Uterus (tissue), 2 donors: ENCODE measurements around the gene AMBP.

Experiments used
- POLR2A ChIP-seq, 2 donors: fragments of 450-650 bp; IDR thresholded peaks; one replicate each; pipeline ENCODE4 v1.6.1; 2016; ENCODE audit warnings: antibody characterized with exemption in 2 of 2, mild to moderate bottlenecking in 1 of 2, moderate library complexity in 1 of 2
- TF ChIP-seq, protein P1 (sequence below), 4 experiments: fragments of 200-600 bp in 2 of 4; fragments of 450-650 bp in 2 of 4; sonication (generic) in 2 of 4; IDR thresholded peaks; one replicate each; pipeline ENCODE4 v1.5.1; 2016 to 2019; ENCODE audit warnings: antibody characterized with exemption in 4 of 4, mild to moderate bottlenecking in 2 of 4, moderate library complexity in 1 of 4

- TF ChIP-seq, protein P1, sequence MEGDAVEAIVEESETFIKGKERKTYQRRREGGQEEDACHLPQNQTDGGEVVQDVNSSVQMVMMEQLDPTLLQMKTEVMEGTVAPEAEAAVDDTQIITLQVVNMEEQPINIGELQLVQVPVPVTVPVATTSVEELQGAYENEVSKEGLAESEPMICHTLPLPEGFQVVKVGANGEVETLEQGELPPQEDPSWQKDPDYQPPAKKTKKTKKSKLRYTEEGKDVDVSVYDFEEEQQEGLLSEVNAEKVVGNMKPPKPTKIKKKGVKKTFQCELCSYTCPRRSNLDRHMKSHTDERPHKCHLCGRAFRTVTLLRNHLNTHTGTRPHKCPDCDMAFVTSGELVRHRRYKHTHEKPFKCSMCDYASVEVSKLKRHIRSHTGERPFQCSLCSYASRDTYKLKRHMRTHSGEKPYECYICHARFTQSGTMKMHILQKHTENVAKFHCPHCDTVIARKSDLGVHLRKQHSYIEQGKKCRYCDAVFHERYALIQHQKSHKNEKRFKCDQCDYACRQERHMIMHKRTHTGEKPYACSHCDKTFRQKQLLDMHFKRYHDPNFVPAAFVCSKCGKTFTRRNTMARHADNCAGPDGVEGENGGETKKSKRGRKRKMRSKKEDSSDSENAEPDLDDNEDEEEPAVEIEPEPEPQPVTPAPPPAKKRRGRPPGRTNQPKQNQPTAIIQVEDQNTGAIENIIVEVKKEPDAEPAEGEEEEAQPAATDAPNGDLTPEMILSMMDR (IDR thresholded peaks at IDR 0.05): no peak
- TF ChIP-seq POLR2A (IDR thresholded peaks at IDR 0.05): no peak
Measured at GRCh38 chr9:114027863-114028465, 50.1 kb downstream of the AMBP start.
